SH-SY5Y (cell line): Measurements from ENCODE around the gene UBE3A.

Source experiments
- GATA2 ChIP-seq: IDR thresholded peaks from 2 replicates; pipeline ENCODE4 v1.6.1; 2011; ENCODE audit warnings: mild to moderate bottlenecking, low read depth, low read length
- GATA3 ChIP-seq: IDR thresholded peaks from 2 replicates; pipeline ENCODE4 v1.6.1; 2011; ENCODE audit warnings: low read depth, mild to moderate bottlenecking, low read length, moderate library complexity

DNA sequence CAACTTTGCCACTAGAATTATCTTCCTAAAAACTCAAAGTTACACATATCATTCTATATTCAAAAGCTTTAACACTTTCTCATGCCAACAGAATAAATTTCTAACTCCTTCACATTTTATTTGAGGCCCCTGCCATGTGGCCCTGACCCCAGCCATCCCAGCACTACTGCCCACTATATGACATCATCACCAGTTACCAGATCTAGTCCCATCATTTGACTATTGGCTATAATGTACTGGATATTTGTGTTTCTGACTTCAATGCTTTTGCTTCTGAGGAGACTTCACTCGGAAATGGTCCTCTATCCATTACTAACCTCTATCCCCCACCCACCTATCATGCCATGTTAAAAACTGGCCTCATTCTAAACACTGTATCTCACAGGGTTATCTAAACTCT is 23.6 kb downstream of the UBE3A start:
- TF ChIP-seq GATA2 (no peak), GATA3 (no peak)
